Liver (tissue), 3 donors: Measurements from ENCODE around the gene RER1.

Experiments used
- CTCF ChIP-seq: fragments of 150-350 bp; IDR thresholded peaks from 2 replicates; pipeline ENCODE4 v1.5.1; 2017; ENCODE audit warnings: improper control_type of control experiment, low read depth, low read length; ENCODE audit not compliant: missing input control
- RAD21 ChIP-seq, 2 donors: IDR thresholded peaks; 2 replicates each; pipeline ENCODE4 v1.6.1; 2016; ENCODE audit warnings: antibody characterized with exemption in 2 of 2, mild to moderate bottlenecking in 2 of 2
- REST ChIP-seq: IDR thresholded peaks from 2 replicates; pipeline ENCODE4 v1.6.1; 2016; ENCODE audit warnings: antibody characterized with exemption, mild to moderate bottlenecking
- TAF1 ChIP-seq: conservative IDR thresholded peaks from 2 replicates; pipeline ENCODE4 v1.6.1; 2016; ENCODE audit warnings: antibody characterized with exemption, mild to moderate bottlenecking
- YY1 ChIP-seq: IDR thresholded peaks from 2 replicates; pipeline ENCODE4 v1.6.1; 2016; ENCODE audit warnings: antibody characterized with exemption, mild to moderate bottlenecking
- TF ChIP-seq, protein P1 (sequence below): IDR thresholded peaks from 2 replicates; pipeline ENCODE4 v1.6.1; 2016; ENCODE audit warnings: antibody characterized with exemption
- donor health status: healthy.
- donor health status: healthy.

GRCh38 chr1:2344121-2344681, 47.4 kb upstream of the RER1 start:
- no peak for TF ChIP-seq RAD21 (IDR thresholded peaks at IDR 0.05)
- TF ChIP-seq CTCF: no peak
- TF ChIP-seq YY1: no peak
- TF ChIP-seq, protein P1, sequence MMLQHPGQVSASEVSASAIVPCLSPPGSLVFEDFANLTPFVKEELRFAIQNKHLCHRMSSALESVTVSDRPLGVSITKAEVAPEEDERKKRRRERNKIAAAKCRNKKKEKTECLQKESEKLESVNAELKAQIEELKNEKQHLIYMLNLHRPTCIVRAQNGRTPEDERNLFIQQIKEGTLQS: no peak
- TF ChIP-seq TAF1: no peak
- no peak for TF ChIP-seq REST
